K562 (cell line): ENCODE data around the gene TTC39A.

Experiments used
- CBX3 ChIP-seq, 2 experiments: IDR thresholded peaks; 1 replicate in 1 of 2; 2 replicates in 1 of 2; pipeline ENCODE4 v1.6.1; 2012; ENCODE audit warnings: inconsistent platforms in 2 of 2, low read length in 2 of 2, borderline replicate concordance in 1 of 2, control low read depth in 1 of 2
- SP1 ChIP-seq: sonication (generic); formaldehyde crosslinking; IDR thresholded peaks from 2 replicates; pipeline ENCODE4 v1.8.1; 2022; ENCODE audit warnings: mild to moderate bottlenecking, missing genetic modification reagents
- ZHX1 ChIP-seq: fragments of 150-350 bp; conservative IDR thresholded peaks from 2 replicates; pipeline ENCODE4 v1.6.1; 2014; ENCODE audit warnings: low read length
- TF ChIP-seq, protein P1 (sequence below): fragments of 450-650 bp; IDR thresholded peaks from 2 replicates; pipeline ENCODE4 v1.6.1; 2016

- TF ChIP-seq SP1 (CRISPR knock-in tag) = no peak
- TF ChIP-seq, protein P1, sequence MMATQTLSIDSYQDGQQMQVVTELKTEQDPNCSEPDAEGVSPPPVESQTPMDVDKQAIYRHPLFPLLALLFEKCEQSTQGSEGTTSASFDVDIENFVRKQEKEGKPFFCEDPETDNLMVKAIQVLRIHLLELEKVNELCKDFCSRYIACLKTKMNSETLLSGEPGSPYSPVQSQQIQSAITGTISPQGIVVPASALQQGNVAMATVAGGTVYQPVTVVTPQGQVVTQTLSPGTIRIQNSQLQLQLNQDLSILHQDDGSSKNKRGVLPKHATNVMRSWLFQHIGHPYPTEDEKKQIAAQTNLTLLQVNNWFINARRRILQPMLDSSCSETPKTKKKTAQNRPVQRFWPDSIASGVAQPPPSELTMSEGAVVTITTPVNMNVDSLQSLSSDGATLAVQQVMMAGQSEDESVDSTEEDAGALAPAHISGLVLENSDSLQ = no peak
- no peak for TF ChIP-seq ZHX1
- no peak for TF ChIP-seq CBX3 (IDR thresholded peaks at IDR 0.05; ENCODE audit: borderline replicate concordance in 1 of 2, low read length in 2 of 2)
Measured at GRCh38 chr1:51323778-51324177, 6.6 kb downstream of the TTC39A start.
